Measurements from ENCODE around the gene DHX8. TPM values are rescaled to one million over a fixed set of nuclear protein-coding genes. Genes with fewer than 3 reads are reported as not detected.

The DHX8 gene
- total RNA-seq, 5 donors from 2014 or later (not counting 1 experiment from before 2014, with no cell fraction given): 68.9 to 103 (median 76.1) TPM

DNA sequence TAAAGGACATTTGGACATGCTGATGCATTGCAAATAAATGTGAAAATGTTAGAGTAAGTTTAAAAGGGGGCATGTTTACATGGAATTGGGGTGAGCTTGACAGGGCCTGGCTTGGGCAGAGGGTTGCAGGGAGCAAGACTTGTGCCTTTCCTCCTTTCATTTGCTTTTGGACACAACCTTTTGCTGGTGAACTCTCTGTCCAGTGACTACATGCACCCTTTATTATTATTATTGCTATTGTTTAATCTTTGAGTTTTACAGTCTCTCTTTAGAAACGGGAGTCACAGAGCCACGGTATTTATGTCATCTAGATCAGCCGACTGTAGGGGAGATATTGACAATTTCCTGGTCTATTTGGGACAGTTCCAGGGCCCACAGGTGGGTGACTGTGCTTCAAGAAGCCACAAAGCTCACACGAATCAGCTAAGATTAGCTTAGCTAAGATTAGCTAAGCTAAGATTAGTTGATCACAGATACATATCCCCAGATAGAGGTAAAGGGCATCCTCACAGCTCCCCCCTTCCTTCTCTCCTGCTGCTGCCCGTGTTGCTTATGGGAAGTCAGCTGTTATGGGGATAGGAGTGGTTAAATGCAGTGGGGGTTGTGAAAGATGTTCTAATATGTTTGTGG is 91.2 kb downstream of the DHX8 start:
- H3K4me3 ChIP-seq (ENCODE audit: control insufficient read depth in 1 of 2, extremely low read depth in 1 of 2, low read length in 1 of 2): no peak overlapping the region
- Mint-ChIP-seq H3K9me3 (no peaks in the 10 kb centered on the region), H3K4me3 (no peak overlapping the region), H3K27ac (no peak overlapping the region), H3K4me1 (peaks cover 15 to 21% (median 16%) of the 10 kb centered on the region in 3 donors), H3K27me3 (peaks cover 2 to 6% of the 10 kb centered on the region in 2 donors), H3K36me3 (no peaks in the 10 kb centered on the region)
- no peaks in the 10 kb centered on the region for H3K36me3 ChIP-seq (ENCODE audit: control insufficient read depth in 2 of 2, extremely low read depth in 1 of 2, insufficient read depth in 1 of 2, low read length in 1 of 2)
- H3K4me1 ChIP-seq (ENCODE audit: control insufficient read depth in 1 of 2, extremely low read depth in 1 of 2, insufficient read depth in 2 of 2, low read length in 2 of 2): peaks cover 4 to 17% of the 10 kb centered on the region in 2 experiments
- H3K27me3 ChIP-seq (replicated peaks in 1 of 2; ENCODE audit: control insufficient read depth in 2 of 2, extremely low read depth in 1 of 2, insufficient read depth in 2 of 2, low read length in 1 of 2): peaks cover 0 to 7% of the 10 kb centered on the region in 2 experiments
- DNase-seq (no peak), ATAC-seq (replicated peaks in 1 of 4) (no peak)
- CTCF ChIA-PET: interaction anchor here (0.5 to 2.8 kb wide), 2 partner anchors 78 to 105 kb away, joined by 3 to 13 read pairs; no protein-coding TSS in a partner anchor
- POLR2A ChIA-PET: no interaction called here
- 0% methylated on average over 2 of the region's 5 CpGs for WGBS (ENCODE audit: insufficient coverage)
- no peaks in the 10 kb centered on the region for H3K9me3 ChIP-seq
- no peak overlapping the region for H3K27ac ChIP-seq (ENCODE audit: low read length)

Other genes starting within 250 kb of the DHX8 start
- 1,000 to 10,000 TPM; 2,693 to 4,491 (median 3,278) TPM for gene RNU2-1, start 250.0 kb upstream of the DHX8 start, total RNA-seq
- 1 to 10 TPM; 1.3 to 2.9 (median 2.4) TPM for gene ARL4D, start 85.0 kb upstream of the DHX8 start, total RNA-seq
- gene ETV4, start 62.4 kb downstream of the DHX8 start, total RNA-seq: under 1 TPM in 3 of 5 donors, not detected in 2; 0.41 to 0.46 (median 0.44) TPM
- gene MEOX1, start 177.9 kb downstream of the DHX8 start, total RNA-seq: 1 to 10 TPM; 2.9 to 5.5 (median 3.6) TPM

Data from T-cell (primary cell).